ENCODE measurements around the gene TRAF6. TPM values are rescaled to one million over a fixed set of nuclear protein-coding genes. Genes with fewer than 3 reads are reported as not detected.

TRAF6 gene
- total and polyA plus RNA-seq, 2 donors (not counting 3 experiments of a cell fraction or from before 2014, with no cell fraction given), result 6.0 to 14.2 TPM

DNA sequence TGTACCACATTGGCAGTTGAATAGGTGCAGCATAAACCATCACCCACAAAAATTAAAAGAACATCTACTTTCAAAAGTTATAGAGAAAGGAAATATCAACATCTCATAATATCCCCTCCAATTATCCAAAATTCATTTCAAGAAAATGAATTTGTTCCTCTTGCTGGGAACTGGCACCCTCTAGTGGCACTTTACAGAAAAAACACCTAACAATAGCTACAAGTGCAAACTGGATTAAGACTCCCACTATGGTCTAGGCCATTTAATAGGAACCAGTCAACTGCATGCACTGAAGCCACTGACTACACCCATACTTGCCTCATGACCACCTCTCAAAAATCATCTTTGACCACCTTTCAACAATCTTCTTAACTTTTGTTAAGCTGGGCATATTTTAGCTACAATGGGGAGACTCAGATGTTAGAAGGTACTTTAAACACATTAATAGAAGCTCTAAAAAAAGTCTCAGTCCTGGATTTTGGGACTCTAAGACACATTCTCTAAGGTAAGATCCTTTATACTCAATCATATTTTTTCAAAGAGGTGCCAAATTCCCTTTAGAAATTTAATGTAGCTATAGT, 17.3 kb downstream of the TRAF6 start:
- POLR2A ChIA-PET, result interaction anchor here (0.6 to 0.7 kb wide), 2 partner anchors 201 to 408 kb away, joined by 3 to 5 read pairs; no protein-coding TSS in a partner anchor
- no peaks in the 10 kb centered on the region for H3K9me3 ChIP-seq (replicated peaks; ENCODE audit: control insufficient read depth, insufficient read depth, low read length)

More for the DNA sequence above, 17.3 kb downstream of the TRAF6 start:
- H2AFZ ChIP-seq (ENCODE audit: low read depth, low read length), result no peak overlapping the region
- dilution Hi-C loops (cut with MboI; ENCODE audit: extremely low pct_ligation_motif_present, low sequenced_read_pairs), result no loop called here
- H3K79me2 ChIP-seq (ENCODE audit: control insufficient read depth, insufficient read depth, low read length), result peaks cover 7% of the 10 kb centered on the region
- H3K36me3 ChIP-seq (ENCODE audit: control insufficient read depth in 2 of 2, extremely low read depth in 1 of 2, insufficient read depth in 2 of 2, low read length in 2 of 2), result peaks cover 25 to 31% of the 10 kb centered on the region in 2 experiments
- no peak overlapping the region for H3K4me3 ChIP-seq (replicated peaks in 1 of 3; ENCODE audit: insufficient read depth in 1 of 3, low read depth in 1 of 3, low read length in 3 of 3)
- peaks cover 10% of the 10 kb centered on the region for H3K4me1 ChIP-seq (ENCODE audit: control insufficient read depth, extremely low read depth, insufficient read depth, low read length)
- no peaks in the 10 kb centered on the region for H3K27me3 ChIP-seq (ENCODE audit: control insufficient read depth in 2 of 2, insufficient read depth in 2 of 2, low read length in 2 of 2)
- no peak overlapping the region for H3K4me2 ChIP-seq (ENCODE audit: insufficient read depth, low read length)
- H3K27ac ChIP-seq (ENCODE audit: insufficient read depth, low read depth, low read length), result no peak overlapping the region
- no peak for TF ChIP-seq MYC (IDR thresholded peaks at IDR 0.05; ENCODE audit: low read depth, low read length)
- TF ChIP-seq, protein P1, sequence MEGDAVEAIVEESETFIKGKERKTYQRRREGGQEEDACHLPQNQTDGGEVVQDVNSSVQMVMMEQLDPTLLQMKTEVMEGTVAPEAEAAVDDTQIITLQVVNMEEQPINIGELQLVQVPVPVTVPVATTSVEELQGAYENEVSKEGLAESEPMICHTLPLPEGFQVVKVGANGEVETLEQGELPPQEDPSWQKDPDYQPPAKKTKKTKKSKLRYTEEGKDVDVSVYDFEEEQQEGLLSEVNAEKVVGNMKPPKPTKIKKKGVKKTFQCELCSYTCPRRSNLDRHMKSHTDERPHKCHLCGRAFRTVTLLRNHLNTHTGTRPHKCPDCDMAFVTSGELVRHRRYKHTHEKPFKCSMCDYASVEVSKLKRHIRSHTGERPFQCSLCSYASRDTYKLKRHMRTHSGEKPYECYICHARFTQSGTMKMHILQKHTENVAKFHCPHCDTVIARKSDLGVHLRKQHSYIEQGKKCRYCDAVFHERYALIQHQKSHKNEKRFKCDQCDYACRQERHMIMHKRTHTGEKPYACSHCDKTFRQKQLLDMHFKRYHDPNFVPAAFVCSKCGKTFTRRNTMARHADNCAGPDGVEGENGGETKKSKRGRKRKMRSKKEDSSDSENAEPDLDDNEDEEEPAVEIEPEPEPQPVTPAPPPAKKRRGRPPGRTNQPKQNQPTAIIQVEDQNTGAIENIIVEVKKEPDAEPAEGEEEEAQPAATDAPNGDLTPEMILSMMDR (IDR thresholded peaks at IDR 0.05; ENCODE audit: extremely low read depth in 1 of 2, insufficient read depth in 1 of 2, low read depth in 1 of 2, low read length in 2 of 2), result peak; percentile 63 to 66
- CTCF ChIA-PET, result interaction anchor here (0.6 to 4.9 kb wide), 74 partner anchors 8 to 1008 kb away, joined by 3 to 167 read pairs (median 5); partner anchors contain the start of genes COMMD9, IFTAP, PAMR1 and PRR5L
- H3K9ac ChIP-seq (replicated peaks; ENCODE audit: extremely low read depth, insufficient read depth, low read length), result no peak overlapping the region
- H3K9me1 ChIP-seq (replicated peaks; ENCODE audit: control insufficient read depth, extremely low read depth, insufficient read depth, low read length), result no peaks in the 10 kb centered on the region
- FAIRE-seq (peak; percentile 37), DNase-seq (ENCODE audit: low read depth, low spot score) (peak; percentile 68)
- intact Hi-C loops (cut with micrococcal nuclease), result loop anchor here (1.0 to 10.0 kb wide), 4 partner anchors 116 to 338 kb away; partner anchors contain the start of gene COMMD9
- no TSS peak for BruUV-seq (replicated peaks)
- no peaks in the 10 kb centered on the region for H4K20me1 ChIP-seq (replicated peaks; ENCODE audit: control insufficient read depth, extremely low read depth, insufficient read depth, low read length)
